GM18867 (cell line): ENCODE measurements around the gene F10.
A peak's percentile ranks its signal among the peaks of the same experiment; 100 is the strongest.
"Not testable (repeated sequence)": the region's sequence is repeated elsewhere in the genome, so short reads cannot be mapped to it uniquely, and the experiment has no call there.

Experiments used
- ATAC-seq: cut with Tn5 transposase; IDR thresholded peaks from one replicate; pipeline ENCODE4 v1.9.1; 2021; ENCODE audit warnings: mild to moderate bottlenecking, moderate library complexity; ENCODE audit not compliant: unreplicated experiment

Gene F10

GRCh38 chr13:113150550-113151365 lies 28.2 kb downstream of the F10 start:
- no peak for ATAC-seq

- no peak for ATAC-seq
Observed at GRCh38 chr13:113151745-113152690, 29.4 kb downstream of the F10 start.

GRCh38 chr13:113152691-113152983 lies 30.0 kb downstream of the F10 start:
- no peak for ATAC-seq

GRCh38 chr13:113152984-113153809 lies 30.6 kb downstream of the F10 start:
- ATAC-seq: peak; percentile 13

- peak; percentile 59 for ATAC-seq
Observed at GRCh38 chr13:113153810-113154748, 31.5 kb downstream of the F10 start.

GRCh38 chr13:113155201-113155600 lies 32.6 kb downstream of the F10 start:
- no peak for ATAC-seq

GRCh38 chr13:113155982-113156655 lies 33.5 kb downstream of the F10 start:
- no peak for ATAC-seq

GRCh38 chr13:113157206-113157928 lies 34.8 kb downstream of the F10 start:
- ATAC-seq: no peak

GRCh38 chr13:113157929-113158747 lies 35.5 kb downstream of the F10 start, which contains the start of gene PROZ:
Gene PROZ (plus strand): TSS chr13:113158648. CDS start chr13:113158661, 13 bp downstream.
- ATAC-seq: no peak

- no peak for ATAC-seq
Observed at GRCh38 chr13:113158946-113159345, 36.3 kb downstream of the F10 start.

- ATAC-seq: no peak
Observed at GRCh38 chr13:113159701-113160100, 37.1 kb downstream of the F10 start.

- no peak for ATAC-seq
Observed at GRCh38 chr13:113160983-113161382, 38.4 kb downstream of the F10 start.

GRCh38 chr13:113161433-113161832 lies 38.8 kb downstream of the F10 start:
- no peak for ATAC-seq

GRCh38 chr13:113161975-113162374 lies 39.4 kb downstream of the F10 start:
- not testable (repeated sequence) for ATAC-seq

GRCh38 chr13:113162783-113163685 lies 40.4 kb downstream of the F10 start:
- no peak for ATAC-seq

- no peak for ATAC-seq
Observed at GRCh38 chr13:113164492-113164891, 41.9 kb downstream of the F10 start.

- no peak for ATAC-seq
Observed at GRCh38 chr13:113166266-113166665, 43.7 kb downstream of the F10 start.
